ENCODE results near the gene ATP11B. TPM values are rescaled to one million over a fixed set of nuclear protein-coding genes. Genes with fewer than 3 reads are reported as not detected.

Gene ATP11B
- 28.4 and 38.6 TPM in 2 replicates for total RNA-seq

- Histone ChIP-seq H3K27me3 (ENCODE audit: control insufficient read depth, insufficient read depth, low read length) (no peaks in the 10 kb centered on the region), H3K36me3 (ENCODE audit: control insufficient read depth, insufficient read depth, low read length) (no peaks in the 10 kb centered on the region), H3K4me3 (ENCODE audit: low read depth, low read length) (peak within 1 kb of the TSS; percentile 59)
- TF ChIP-seq, protein P1, sequence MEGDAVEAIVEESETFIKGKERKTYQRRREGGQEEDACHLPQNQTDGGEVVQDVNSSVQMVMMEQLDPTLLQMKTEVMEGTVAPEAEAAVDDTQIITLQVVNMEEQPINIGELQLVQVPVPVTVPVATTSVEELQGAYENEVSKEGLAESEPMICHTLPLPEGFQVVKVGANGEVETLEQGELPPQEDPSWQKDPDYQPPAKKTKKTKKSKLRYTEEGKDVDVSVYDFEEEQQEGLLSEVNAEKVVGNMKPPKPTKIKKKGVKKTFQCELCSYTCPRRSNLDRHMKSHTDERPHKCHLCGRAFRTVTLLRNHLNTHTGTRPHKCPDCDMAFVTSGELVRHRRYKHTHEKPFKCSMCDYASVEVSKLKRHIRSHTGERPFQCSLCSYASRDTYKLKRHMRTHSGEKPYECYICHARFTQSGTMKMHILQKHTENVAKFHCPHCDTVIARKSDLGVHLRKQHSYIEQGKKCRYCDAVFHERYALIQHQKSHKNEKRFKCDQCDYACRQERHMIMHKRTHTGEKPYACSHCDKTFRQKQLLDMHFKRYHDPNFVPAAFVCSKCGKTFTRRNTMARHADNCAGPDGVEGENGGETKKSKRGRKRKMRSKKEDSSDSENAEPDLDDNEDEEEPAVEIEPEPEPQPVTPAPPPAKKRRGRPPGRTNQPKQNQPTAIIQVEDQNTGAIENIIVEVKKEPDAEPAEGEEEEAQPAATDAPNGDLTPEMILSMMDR (IDR thresholded peaks at IDR 0.05; ENCODE audit: insufficient read depth, low read length, poor library complexity, severe bottlenecking): no peak
- DNase-seq (ENCODE audit: low read depth): no peak
Measured at GRCh38 chr3:182792901-182793662, at the start of gene ATP11B. Gene ATP11B (plus strand): TSS chr3:182793504. CDS start chr3:182793760, 256 bp downstream.

- TF ChIP-seq, protein P1 (IDR thresholded peaks at IDR 0.05; ENCODE audit: insufficient read depth, low read length, poor library complexity, severe bottlenecking): no peak
- no peaks in the 10 kb centered on the region for H3K36me3 ChIP-seq (ENCODE audit: control insufficient read depth, insufficient read depth, low read length)
- H3K27me3 ChIP-seq (ENCODE audit: control insufficient read depth, insufficient read depth, low read length): no peaks in the 10 kb centered on the region
- no peak overlapping the region for H3K4me3 ChIP-seq (ENCODE audit: low read depth, low read length)
- DNase-seq (ENCODE audit: low read depth): no peak
Measured at GRCh38 chr3:182746959-182747358, 46.3 kb upstream of the ATP11B start.

GRCh38 chr3:182755308-182755707 is 38.0 kb upstream of the ATP11B start:
- Histone ChIP-seq H3K4me3 (ENCODE audit: low read depth, low read length) (no peak overlapping the region), H3K27me3 (ENCODE audit: control insufficient read depth, insufficient read depth, low read length) (no peaks in the 10 kb centered on the region), H3K36me3 (ENCODE audit: control insufficient read depth, insufficient read depth, low read length) (no peaks in the 10 kb centered on the region)
- TF ChIP-seq, protein P1 (IDR thresholded peaks at IDR 0.05; ENCODE audit: insufficient read depth, low read length, poor library complexity, severe bottlenecking): no peak
- DNase-seq (ENCODE audit: low read depth): no peak

- Histone ChIP-seq H3K27me3 (ENCODE audit: control insufficient read depth, insufficient read depth, low read length) (no peaks in the 10 kb centered on the region), H3K4me3 (ENCODE audit: low read depth, low read length) (no peak overlapping the region), H3K36me3 (ENCODE audit: control insufficient read depth, insufficient read depth, low read length) (no peaks in the 10 kb centered on the region)
- DNase-seq (ENCODE audit: low read depth): no peak
- TF ChIP-seq, protein P1 (IDR thresholded peaks at IDR 0.05; ENCODE audit: insufficient read depth, low read length, poor library complexity, severe bottlenecking): no peak
Measured at GRCh38 chr3:182755712-182756111, 37.6 kb upstream of the ATP11B start.

GRCh38 chr3:182760576-182761164 is 32.6 kb upstream of the ATP11B start:
- Histone ChIP-seq H3K27me3 (ENCODE audit: control insufficient read depth, insufficient read depth, low read length) (no peaks in the 10 kb centered on the region), H3K4me3 (ENCODE audit: low read depth, low read length) (no peak overlapping the region), H3K36me3 (ENCODE audit: control insufficient read depth, insufficient read depth, low read length) (no peaks in the 10 kb centered on the region)
- TF ChIP-seq, protein P1 (IDR thresholded peaks at IDR 0.05; ENCODE audit: insufficient read depth, low read length, poor library complexity, severe bottlenecking): no peak
- DNase-seq (ENCODE audit: low read depth): no peak
